Stimulated activated CD8-positive, alpha-beta memory T cell treated with anti-CD3 and anti-CD28 coated beads, Interleukin-2, amount 100 ng/mL, for 48 hours (primary cell): Measurements from ENCODE around the gene CACNA1F.
A peak's percentile ranks its signal among the peaks of the same experiment; 100 is the strongest.

Experiments used
- DNase-seq, 2 donors: peaks; one replicate each; pipeline ENCODE4 v3.0.0-alpha.2; 2020; ENCODE audit warnings: low read depth in 2 of 2

The CACNA1F gene

GRCh38 chrX:49233176-49233575 is at the start of gene CACNA1F:
TSS of gene CACNA1F (minus strand) at chrX:49233340. CDS start at chrX:49233309, 31 bp downstream.
- no peak for DNase-seq

- DNase-seq = no peak
Observed at GRCh38 chrX:49282647-49283011, 49.5 kb upstream of the CACNA1F start.

GRCh38 chrX:49278081-49278480 is 44.9 kb upstream of the CACNA1F start:
- DNase-seq = no peak

- no peak for DNase-seq
Observed at GRCh38 chrX:49277535-49277830, 44.3 kb upstream of the CACNA1F start.

- DNase-seq = peak in 1 of 2 donors; percentile 17
Observed at GRCh38 chrX:49276671-49277534, 43.8 kb upstream of the CACNA1F start.

- no peak for DNase-seq
Observed at GRCh38 chrX:49276207-49276606, 43.1 kb upstream of the CACNA1F start.

- DNase-seq = peak in 1 of 2 donors; percentile 35
Observed at GRCh38 chrX:49273181-49273727, 40.1 kb upstream of the CACNA1F start.

GRCh38 chrX:49272421-49272820 is 39.3 kb upstream of the CACNA1F start:
- no peak for DNase-seq

- no peak for DNase-seq
Observed at GRCh38 chrX:49271341-49271740, 38.2 kb upstream of the CACNA1F start.

GRCh38 chrX:49270249-49270921 is 37.2 kb upstream of the CACNA1F start:
- no peak for DNase-seq

GRCh38 chrX:49269767-49270248 is 36.7 kb upstream of the CACNA1F start, which contains the start of gene PPP1R3F:
TSS of gene PPP1R3F (plus strand) at chrX:49269793. CDS start at chrX:49269870, 77 bp downstream.
- no peak for DNase-seq

GRCh38 chrX:49269010-49269766 is 36.0 kb upstream of the CACNA1F start:
- DNase-seq = peak; percentile 82 to 88

GRCh38 chrX:49268702-49269009 is 35.5 kb upstream of the CACNA1F start:
- no peak for DNase-seq

- no peak for DNase-seq
Observed at GRCh38 chrX:49266523-49267445, 33.6 kb upstream of the CACNA1F start.

- DNase-seq = no peak
Observed at GRCh38 chrX:49264460-49264859, 31.3 kb upstream of the CACNA1F start, which contains the start of gene FOXP3. TSS of gene FOXP3 (minus strand) at chrX:49264710. CDS start at chrX:49258505, 6,205 bp downstream.

- no peak for DNase-seq
Observed at GRCh38 chrX:49263631-49264030, 30.5 kb upstream of the CACNA1F start.

GRCh38 chrX:49262603-49263002 is 29.5 kb upstream of the CACNA1F start:
- no peak for DNase-seq

- DNase-seq = no peak
Observed at GRCh38 chrX:49260221-49260985, 27.3 kb upstream of the CACNA1F start.

GRCh38 chrX:49258749-49259124 is 25.6 kb upstream of the CACNA1F start:
- DNase-seq = no peak
